Measurements from ENCODE around the gene AKR7A3.
A peak's percentile ranks its signal among the peaks of the same experiment; 100 is the strongest.
"Not testable (repeated sequence)": the region's sequence is repeated elsewhere in the genome, so short reads cannot be mapped to it uniquely, and the experiment has no call there.

The AKR7A3 gene

DNA sequence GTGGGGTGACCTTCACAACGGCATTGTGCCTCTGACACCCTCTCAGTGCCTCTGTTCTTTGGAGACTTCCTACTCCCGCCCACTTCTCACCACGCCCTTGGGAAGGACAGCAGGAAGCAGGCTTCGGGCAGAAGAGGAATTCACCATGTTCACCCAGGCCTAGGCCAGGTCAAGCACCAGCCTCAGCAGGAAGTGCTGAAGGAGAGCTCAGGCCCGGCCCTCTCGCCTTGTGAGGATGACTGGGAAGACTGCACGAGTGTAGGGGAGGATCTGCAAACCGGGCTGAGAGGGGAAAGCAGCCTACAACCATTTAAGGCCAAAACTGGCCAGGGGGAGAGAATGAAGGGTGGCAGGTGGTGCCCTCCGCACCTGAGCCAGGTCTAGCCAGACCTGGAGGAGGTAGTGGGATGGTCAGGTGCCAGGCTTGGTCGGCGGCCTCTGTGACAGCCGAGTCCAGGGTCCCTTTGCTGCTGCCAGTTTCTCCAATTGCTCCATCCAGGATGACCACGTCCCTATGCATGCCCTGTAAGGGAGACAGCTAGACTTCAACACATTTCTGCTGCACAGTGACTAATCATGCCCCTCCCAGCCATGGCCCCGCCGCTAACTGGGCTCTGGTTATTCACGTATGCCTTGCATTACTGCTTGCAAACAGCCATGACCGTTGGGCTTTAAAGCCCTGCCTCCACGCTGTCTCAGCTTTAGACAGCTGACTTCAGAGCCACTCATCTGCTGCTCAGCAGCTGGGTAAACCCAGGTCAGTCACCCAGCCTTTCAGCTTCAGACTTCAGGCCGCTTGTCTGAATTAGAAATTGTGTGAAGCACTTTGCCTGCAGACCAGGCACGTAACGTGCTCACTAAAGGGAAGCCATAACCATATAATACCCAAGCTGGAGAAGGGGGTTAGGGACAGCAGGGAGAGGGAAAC, 28.1 kb downstream of the AKR7A3 start:
- H3K27me3 Mint-ChIP-seq (ENCODE audit: low read depth), result no peaks in the 10 kb centered on the region
- H3K27ac Mint-ChIP-seq, result no peak overlapping the region
- peaks cover 1% of the 10 kb centered on the region for H3K4me1 Mint-ChIP-seq (ENCODE audit: low read depth)
- no peak overlapping the region for H3K4me3 Mint-ChIP-seq
- H3K9me3 Mint-ChIP-seq, result no peaks in the 10 kb centered on the region
- peaks cover 8% of the 10 kb centered on the region for H3K36me3 Mint-ChIP-seq (ENCODE audit: low read depth)

DNA sequence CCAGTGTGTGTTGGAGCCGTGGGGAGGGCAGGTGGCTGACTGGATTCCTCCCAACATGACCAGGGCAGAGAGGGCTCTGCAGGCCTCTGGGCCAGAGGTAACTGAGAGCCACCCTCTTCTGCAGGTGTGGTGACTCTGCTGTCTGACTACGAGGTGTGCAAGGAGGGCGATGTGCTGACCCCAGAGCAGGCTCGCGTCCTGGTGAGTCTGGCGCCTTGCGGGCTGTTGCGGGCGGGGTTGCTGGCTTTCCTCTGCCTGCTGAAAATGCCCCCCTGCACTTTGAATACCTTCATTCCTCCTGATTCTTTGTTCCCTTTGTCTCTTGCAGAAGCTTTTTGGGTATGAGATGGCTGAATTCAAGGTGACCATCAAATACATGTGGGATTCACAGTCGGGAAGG, 30.2 kb downstream of the AKR7A3 start:
- Mint-ChIP-seq H3K4me3 (no peak overlapping the region), H3K27me3 (ENCODE audit: low read depth) (no peaks in the 10 kb centered on the region), H3K27ac (no peak overlapping the region), H3K36me3 (ENCODE audit: low read depth) (peaks cover 8% of the 10 kb centered on the region), H3K9me3 (no peaks in the 10 kb centered on the region), H3K4me1 (ENCODE audit: low read depth) (peaks cover 5% of the 10 kb centered on the region)

GRCh38 chr1:19257178-19257914, 31.2 kb downstream of the AKR7A3 start:
- peaks cover 8% of the 10 kb centered on the region for H3K36me3 Mint-ChIP-seq (ENCODE audit: low read depth)
- H3K4me3 Mint-ChIP-seq, result no peak overlapping the region
- peak overlapping the region; percentile 21 for H3K27ac Mint-ChIP-seq
- H3K27me3 Mint-ChIP-seq (ENCODE audit: low read depth), result no peaks in the 10 kb centered on the region
- H3K4me1 Mint-ChIP-seq (ENCODE audit: low read depth), result peaks cover 12% of the 10 kb centered on the region
- H3K9me3 Mint-ChIP-seq, result no peaks in the 10 kb centered on the region

DNA sequence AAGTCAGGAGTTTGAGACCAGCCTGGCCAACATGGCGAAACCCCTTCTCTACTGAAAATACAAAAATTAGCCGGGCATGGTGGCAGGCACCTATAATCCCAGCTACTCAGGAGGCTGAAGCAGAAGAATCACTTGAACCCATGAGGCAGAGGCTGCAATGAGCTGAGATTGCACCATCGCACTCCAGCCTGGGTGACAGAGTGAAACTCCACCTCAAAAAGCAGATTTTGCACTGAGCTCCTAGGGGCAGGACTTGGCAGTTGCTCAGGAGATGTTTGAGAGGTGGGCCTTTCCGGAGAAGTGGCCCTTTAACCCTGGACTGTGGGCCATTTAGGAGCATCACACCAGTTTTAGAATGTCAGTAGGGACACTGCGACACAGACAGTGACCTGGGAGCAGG, 32.3 kb downstream of the AKR7A3 start:
- H3K27me3 Mint-ChIP-seq (ENCODE audit: low read depth); H3K9me3 Mint-ChIP-seq; H3K36me3 Mint-ChIP-seq (ENCODE audit: low read depth); H3K27ac Mint-ChIP-seq; H3K4me3 Mint-ChIP-seq: not testable (repeated sequence)
- peaks cover 12% of the 10 kb centered on the region for H3K4me1 Mint-ChIP-seq (ENCODE audit: low read depth)

DNA sequence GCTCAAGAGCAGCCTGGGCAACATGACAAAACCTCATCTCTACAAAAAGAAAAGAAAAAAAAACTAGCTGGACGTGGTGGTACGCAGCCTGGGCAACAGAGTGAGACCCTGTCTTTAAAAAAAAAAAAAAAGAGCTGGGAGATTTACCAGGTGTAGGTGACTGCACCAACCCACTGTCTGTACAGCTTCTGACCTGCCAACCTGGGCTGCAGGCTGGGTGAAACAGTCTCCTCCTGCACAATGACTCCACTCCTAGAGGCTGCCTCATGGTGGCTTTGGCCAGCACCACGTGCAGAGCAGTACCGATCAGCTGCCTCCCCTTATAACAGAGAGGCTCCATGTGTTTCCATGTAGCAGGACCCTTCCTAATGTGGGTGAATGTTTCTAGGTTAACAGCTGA, 33.3 kb downstream of the AKR7A3 start:
- Mint-ChIP-seq H3K27me3 (ENCODE audit: low read depth) (no peaks in the 10 kb centered on the region), H3K4me3 (no peak overlapping the region), H3K36me3 (ENCODE audit: low read depth) (peaks cover 7% of the 10 kb centered on the region), H3K27ac (no peak overlapping the region), H3K4me1 (ENCODE audit: low read depth) (peaks cover 17% of the 10 kb centered on the region), H3K9me3 (no peaks in the 10 kb centered on the region)

DNA sequence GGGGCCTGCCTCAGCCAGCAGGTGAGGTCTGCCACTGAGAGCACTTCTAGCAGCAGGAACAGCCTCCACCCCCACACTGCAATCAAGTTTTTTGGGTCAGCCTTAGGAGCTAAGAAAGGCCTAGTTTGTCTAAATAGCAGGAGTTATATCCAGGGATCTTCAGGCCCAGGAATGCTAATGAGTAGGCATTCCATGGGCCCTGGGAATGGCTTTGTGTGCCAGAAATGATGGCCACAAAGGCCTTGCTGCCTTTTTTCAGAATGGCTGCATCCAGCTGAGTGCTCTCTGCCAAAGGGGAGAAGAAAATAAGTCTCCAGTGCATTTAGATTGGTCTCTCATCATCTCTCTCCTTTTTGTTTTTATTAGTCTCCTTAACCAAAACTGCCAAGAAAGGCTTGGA, 34.2 kb downstream of the AKR7A3 start:
- Mint-ChIP-seq H3K4me3 (no peak overlapping the region), H3K27ac (no peak overlapping the region), H3K4me1 (ENCODE audit: low read depth) (peaks cover 19% of the 10 kb centered on the region)

GRCh38 chr1:19251305-19252196, 37.0 kb downstream of the AKR7A3 start, which contains the start of the genes EMC1 and MRTO4:
EMC1 (minus strand) TSS chr1:19251524; CDS start chr1:19251509, 15 bp downstream.
MRTO4 (plus strand) TSS chr1:19251805; CDS start chr1:19251836, 31 bp downstream.
- Mint-ChIP-seq H3K36me3 (ENCODE audit: low read depth) (no peaks in the 10 kb centered on the region), H3K27me3 (ENCODE audit: low read depth) (no peaks in the 10 kb centered on the region), H3K4me1 (ENCODE audit: low read depth) (peaks cover 17% of the 10 kb centered on the region), H3K9me3 (no peaks in the 10 kb centered on the region), H3K27ac (peak within 1 kb of the TSS; percentile 92), H3K4me3 (peak within 1 kb of the TSS; percentile 91)

More for the DNA sequence above, 34.2 kb downstream of the AKR7A3 start:
- Mint-ChIP-seq H3K36me3 (ENCODE audit: low read depth) (peaks cover 2% of the 10 kb centered on the region), H3K27me3 (ENCODE audit: low read depth) (no peaks in the 10 kb centered on the region), H3K9me3 (no peaks in the 10 kb centered on the region)

GRCh38 chr1:19250629-19251304, 37.8 kb downstream of the AKR7A3 start:
- H3K27ac Mint-ChIP-seq, result peak overlapping the region; percentile 92
- peaks cover 17% of the 10 kb centered on the region for H3K4me1 Mint-ChIP-seq (ENCODE audit: low read depth)
- H3K4me3 Mint-ChIP-seq, result peak overlapping the region; percentile 91
- no peaks in the 10 kb centered on the region for H3K9me3 Mint-ChIP-seq
- no peaks in the 10 kb centered on the region for H3K27me3 Mint-ChIP-seq (ENCODE audit: low read depth)
- no peaks in the 10 kb centered on the region for H3K36me3 Mint-ChIP-seq (ENCODE audit: low read depth)

- Mint-ChIP-seq H3K9me3 (no peaks in the 10 kb centered on the region), H3K27me3 (ENCODE audit: low read depth) (no peaks in the 10 kb centered on the region), H3K4me1 (ENCODE audit: low read depth) (no peaks in the 10 kb centered on the region), H3K4me3 (no peak overlapping the region), H3K36me3 (ENCODE audit: low read depth) (peaks cover 45% of the 10 kb centered on the region), H3K27ac (no peak overlapping the region)
Observed at GRCh38 chr1:19240673-19241538, 47.7 kb downstream of the AKR7A3 start.

- Mint-ChIP-seq H3K36me3 (ENCODE audit: low read depth) (peaks cover 44% of the 10 kb centered on the region), H3K4me1 (ENCODE audit: low read depth) (no peaks in the 10 kb centered on the region), H3K9me3 (no peaks in the 10 kb centered on the region), H3K4me3 (no peak overlapping the region), H3K27me3 (ENCODE audit: low read depth) (no peaks in the 10 kb centered on the region), H3K27ac (no peak overlapping the region)
Observed at GRCh38 chr1:19239876-19240275, 48.7 kb downstream of the AKR7A3 start.

DNA sequence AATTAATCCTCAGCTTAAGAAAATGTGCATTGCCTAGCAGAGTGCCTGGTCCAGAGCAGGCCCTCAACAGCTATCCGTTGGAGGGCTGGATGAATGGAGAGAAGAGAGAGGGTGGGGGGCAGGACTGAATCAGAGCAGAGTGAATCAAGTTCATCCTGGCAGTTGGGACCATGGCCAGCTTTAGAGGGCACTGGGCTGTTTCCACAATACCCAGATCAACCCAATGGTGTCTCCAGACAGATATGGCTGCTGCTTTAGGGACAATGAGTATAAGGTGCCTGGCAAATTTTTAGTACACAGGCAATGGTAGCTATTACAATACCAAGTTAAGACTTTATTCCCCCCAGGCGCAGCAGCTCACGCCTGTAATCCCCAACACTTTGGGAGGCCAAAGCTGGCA, 54.3 kb downstream of the AKR7A3 start:
- Mint-ChIP-seq H3K27me3 (ENCODE audit: low read depth) (no peaks in the 10 kb centered on the region), H3K27ac (no peak overlapping the region), H3K36me3 (ENCODE audit: low read depth) (peaks cover 25% of the 10 kb centered on the region)

More for the DNA sequence above, 54.3 kb downstream of the AKR7A3 start:
- H3K4me1 Mint-ChIP-seq (ENCODE audit: low read depth), result no peaks in the 10 kb centered on the region
- no peaks in the 10 kb centered on the region for H3K9me3 Mint-ChIP-seq
- H3K4me3 Mint-ChIP-seq, result no peak overlapping the region

Measured in T-helper 1 cell treated with Interleukin-12 subunit alpha and Interleukin-12 subunit beta and Interleukin-4 antibody, amounts not matched to agents 30 μg/mL and 1 μg/mL, for 36 hours (primary cell).